DOHH2 (cell line): ENCODE measurements around the gene PCDHGA7.
A peak's percentile ranks its signal among the peaks of the same experiment; 100 is the strongest.
"Not testable (repeated sequence)": the region's sequence is repeated elsewhere in the genome, so short reads cannot be mapped to it uniquely, and the experiment has no call there.

Experiments used
- H3F3A ChIP-seq: fragments of 200-600 bp; sonication (generic), shearing (Covaris generic); 2 replicates; pipeline ENCODE4 v1.6.0; 2016; ENCODE audit warnings: antibody characterized with exemption, mild to moderate bottlenecking; ENCODE audit not compliant: control insufficient read depth, insufficient read depth
- H3K27ac ChIP-seq: fragments of 200-600 bp; sonication (generic); 2 replicates; pipeline ENCODE4 v1.5.1; 2014; ENCODE audit warnings: low read depth, mild to moderate bottlenecking, low read length, moderate library complexity
- H3K27me3 ChIP-seq: fragments of 200-600 bp; sonication (generic); 2 replicates; pipeline ENCODE4 v1.6.1; 2014; ENCODE audit warnings: mild to moderate bottlenecking, low read length, mixed read lengths; ENCODE audit not compliant: control insufficient read depth
- H3K36me3 ChIP-seq: fragments of 200-600 bp; sonication (generic); 2 replicates; pipeline ENCODE4 v1.6.1; 2014; ENCODE audit warnings: mild to moderate bottlenecking, low read length, moderate library complexity, mixed read lengths; ENCODE audit not compliant: control insufficient read depth
- H3K4me1 ChIP-seq: fragments of 200-600 bp; sonication (generic); 2 replicates; pipeline ENCODE4 v1.6.1; 2014; ENCODE audit warnings: mild to moderate bottlenecking, low read length, mixed read lengths; ENCODE audit not compliant: control insufficient read depth
- H3K4me2 ChIP-seq: fragments of 200-600 bp; sonication (generic); 2 replicates; pipeline ENCODE4 v1.6.0; 2014; ENCODE audit warnings: mild to moderate bottlenecking, low read length, moderate library complexity
- H3K4me3 ChIP-seq: fragments of 200-600 bp; sonication (generic); 2 replicates; pipeline ENCODE4 v1.5.1; 2014; ENCODE audit warnings: mild to moderate bottlenecking, low read length, mixed read lengths
- H3K79me2 ChIP-seq: fragments of 200-600 bp; sonication (generic); 2 replicates; pipeline ENCODE4 v1.6.1; 2014; ENCODE audit warnings: mild to moderate bottlenecking, low read length, mixed read lengths; ENCODE audit not compliant: control insufficient read depth
- H3K9me2 ChIP-seq: fragments of 200-600 bp; sonication (generic); replicated peaks from 2 replicates; pipeline ENCODE4 v1.6.1; 2014; ENCODE audit warnings: mild to moderate bottlenecking, low read length, mixed read lengths; ENCODE audit not compliant: control insufficient read depth
- H3K9me3 ChIP-seq: fragments of 200-600 bp; sonication (generic); 2 replicates; pipeline ENCODE4 v1.6.1; 2014; ENCODE audit warnings: antibody characterized with exemption, low read length, mixed read lengths; ENCODE audit not compliant: control insufficient read depth, insufficient read depth
- H4K20me1 ChIP-seq: fragments of 200-600 bp; sonication (generic); 2 replicates; pipeline ENCODE4 v1.6.0; 2014; ENCODE audit warnings: low read depth, mild to moderate bottlenecking, antibody characterized with exemption, low read length, moderate library complexity; ENCODE audit not compliant: control insufficient read depth, insufficient read depth
- CTCF ChIP-seq: fragments of 200-600 bp; sonication (generic); IDR thresholded peaks from one replicate; pipeline ENCODE4 v1.5.1; 2014; ENCODE audit warnings: antibody characterized with exemption, mild to moderate bottlenecking, low read depth, low read length; ENCODE audit not compliant: poor library complexity, severe bottlenecking
- EZH2phosphoT487 ChIP-seq: fragments of 200-600 bp; sonication (generic); IDR thresholded peaks from 2 replicates; pipeline ENCODE4 v1.6.1; 2017; ENCODE audit warnings: borderline replicate concordance, mild to moderate bottlenecking, antibody characterized with exemption, low read length, moderate library complexity, mixed read lengths

The PCDHGA7 gene

GRCh38 chr5:141345327-141345726, 37.2 kb upstream of the PCDHGA7 start:
- Histone ChIP-seq H3F3A (no peaks in the 10 kb centered on the region), H3K36me3 (no peaks in the 10 kb centered on the region), H3K9me3 (peaks cover 9% of the 10 kb centered on the region; the same call in 1 of the 2 replicates), H3K4me3 (no peak overlapping the region), H3K79me2 (no peaks in the 10 kb centered on the region), H3K27me3 (no peaks in the 10 kb centered on the region), H4K20me1 (no peaks in the 10 kb centered on the region), H3K27ac (no peak overlapping the region), H3K4me1 (peaks cover 7% of the 10 kb centered on the region), H3K4me2 (no peak overlapping the region), H3K9me2 (no peaks in the 10 kb centered on the region)
- no peak for TF ChIP-seq CTCF
- TF ChIP-seq EZH2phosphoT487, result no peak

- H3K79me2 ChIP-seq, H3K27ac ChIP-seq, H3K4me3 ChIP-seq, H4K20me1 ChIP-seq, H3K36me3 ChIP-seq, H3K9me2 ChIP-seq, H3K4me1 ChIP-seq, H3K27me3 ChIP-seq, H3F3A ChIP-seq, H3K4me2 ChIP-seq: not testable (repeated sequence)
- peaks cover 12% of the 10 kb centered on the region; the same call in 1 of the 2 replicates for H3K9me3 ChIP-seq
Observed at GRCh38 chr5:141346017-141346416, 36.5 kb upstream of the PCDHGA7 start.

GRCh38 chr5:141349917-141350619, 32.5 kb upstream of the PCDHGA7 start, which contains the start of gene PCDHGB1:
Gene PCDHGB1, plus strand, starts transcription at chr5:141350099. Its CDS starts 162 bp downstream, at chr5:141350261.
- H3K79me2 ChIP-seq, result no peaks in the 10 kb centered on the region
- peaks cover 10% of the 10 kb centered on the region; the same call in 1 of the 2 replicates for H3K9me3 ChIP-seq
- H3K27ac ChIP-seq, result no peak within 1 kb of the TSS
- H3K4me2 ChIP-seq, result peak within 1 kb of the TSS; percentile 66
- no peaks in the 10 kb centered on the region for H3K36me3 ChIP-seq
- TF ChIP-seq CTCF (peak; percentile 74), EZH2phosphoT487 (no peak)
- 0 out of 2 replicates have a peak, but pooled peaks cover 3% of the 10 kb centered on the region for H3F3A ChIP-seq
- H3K9me2 ChIP-seq, result no peaks in the 10 kb centered on the region
- H3K27me3 ChIP-seq, result no peaks in the 10 kb centered on the region
- H3K4me3 ChIP-seq, result peak within 1 kb of the TSS; percentile 69
- peaks cover 18% of the 10 kb centered on the region for H3K4me1 ChIP-seq
- no peaks in the 10 kb centered on the region for H4K20me1 ChIP-seq

- 0 out of 2 replicates have a peak, but pooled peaks cover 3% of the 10 kb centered on the region for H3F3A ChIP-seq
- H3K4me1 ChIP-seq, result peaks cover 18% of the 10 kb centered on the region
- H3K27me3 ChIP-seq, result no peaks in the 10 kb centered on the region
- no peaks in the 10 kb centered on the region for H3K9me2 ChIP-seq
- no peaks in the 10 kb centered on the region for H3K36me3 ChIP-seq
- H3K4me3 ChIP-seq, result no peak overlapping the region
- no peaks in the 10 kb centered on the region for H4K20me1 ChIP-seq
- no peak overlapping the region for H3K27ac ChIP-seq
- no peak for TF ChIP-seq EZH2phosphoT487
- no peak for TF ChIP-seq CTCF
- no peaks in the 10 kb centered on the region for H3K79me2 ChIP-seq
- peaks cover 10% of the 10 kb centered on the region; the same call in 1 of the 2 replicates for H3K9me3 ChIP-seq
- H3K4me2 ChIP-seq, result no peak overlapping the region
Observed at GRCh38 chr5:141351591-141351990, 31.0 kb upstream of the PCDHGA7 start.
